GM19239 (cell line): Measurements from ENCODE around the gene CYP26B1.

Experiments
- DNase-seq: peaks from one replicate; pipeline ENCODE4 v3.0.0; 2011; ENCODE audit warnings: low spot score; ENCODE audit not compliant: insufficient read length
- FAIRE-seq: peaks from 2 replicates; lab custom pipeline; 2011; peaks lifted over from hg19 to GRCh38; lab: Jason Lieb, UNC

The CYP26B1 gene

DNA sequence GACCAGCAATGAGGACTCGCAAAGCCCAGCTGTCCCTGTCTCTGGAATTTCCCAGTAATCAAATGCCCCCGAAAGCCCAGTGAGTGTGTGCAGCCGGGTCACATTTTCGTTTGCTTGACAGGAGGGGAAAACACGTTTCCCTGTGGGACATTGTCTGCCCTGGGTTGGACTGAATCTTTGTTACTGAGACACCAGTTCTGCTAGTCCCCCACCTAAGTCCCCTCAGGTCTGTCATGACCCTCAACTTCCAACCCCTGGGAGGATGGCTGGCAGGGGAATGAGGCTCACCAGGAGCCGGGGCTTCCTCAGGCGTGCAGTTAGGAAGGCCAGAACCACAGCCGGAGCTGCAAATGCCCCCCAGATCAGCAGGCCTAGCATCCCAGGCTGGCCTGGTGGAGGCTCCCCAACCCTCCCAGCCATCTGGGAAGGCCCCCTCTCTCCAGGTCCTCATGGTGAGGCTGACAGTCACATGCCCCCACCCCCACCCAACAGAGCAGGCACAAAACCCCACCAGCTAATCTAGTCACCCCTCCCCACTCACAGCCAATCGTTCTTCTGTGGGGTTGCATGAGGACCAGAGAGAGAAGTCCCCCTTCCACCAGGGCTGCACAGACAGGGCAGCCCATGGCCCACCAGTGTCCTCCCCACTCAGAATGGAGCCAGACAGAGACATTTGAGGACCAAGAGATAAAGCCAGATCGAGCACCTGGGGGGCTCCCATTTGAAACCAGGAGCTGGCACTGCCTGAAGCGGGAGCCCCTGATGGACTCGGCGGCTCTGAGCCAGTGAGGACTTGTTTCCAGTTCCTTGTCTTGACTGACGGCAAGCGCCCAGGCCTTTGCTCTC is 33.6 kb downstream of the CYP26B1 start:
- FAIRE-seq = no peak

DNA sequence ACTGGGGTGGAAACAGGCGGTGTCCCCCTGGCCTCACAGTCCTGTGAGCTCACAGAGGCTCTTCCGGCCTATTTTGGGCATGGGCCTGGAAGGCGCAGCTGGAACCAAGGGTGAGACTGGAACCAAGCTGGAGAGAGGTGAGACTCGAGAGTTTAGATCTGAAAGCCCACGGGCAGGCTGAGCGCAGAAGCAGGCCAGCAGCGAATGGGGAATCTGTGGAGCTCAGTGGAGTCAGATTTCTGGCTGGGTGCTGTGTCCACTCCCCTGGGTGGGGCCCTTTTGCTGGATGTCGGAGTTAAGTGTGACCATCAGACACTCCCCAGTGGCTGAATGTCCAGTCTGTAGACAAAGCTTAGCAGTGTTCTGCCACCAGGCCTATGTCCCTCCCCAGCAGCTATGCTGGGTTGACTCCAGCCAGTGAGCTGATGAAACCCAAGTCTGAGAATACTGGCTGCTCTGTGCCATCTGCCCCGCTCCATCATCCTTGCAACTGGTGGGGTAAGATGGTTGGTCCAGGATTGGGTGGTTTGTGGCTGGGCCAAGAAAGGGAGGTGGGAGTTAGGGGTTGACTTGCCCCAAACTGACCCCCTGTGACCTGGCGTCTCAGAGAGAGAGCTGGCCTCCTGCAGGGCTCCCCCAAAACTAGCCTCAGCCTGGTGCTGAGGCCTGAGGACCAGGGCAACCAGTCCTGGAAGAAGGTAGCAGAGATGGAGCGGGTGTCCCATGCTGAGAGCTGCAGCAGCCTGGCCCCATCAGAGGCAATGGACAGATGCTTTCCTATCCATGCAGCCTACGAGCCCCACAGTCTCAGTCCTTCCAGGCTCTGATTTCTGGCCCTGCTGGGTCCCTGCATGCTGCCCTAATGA is 34.4 kb downstream of the CYP26B1 start:
- FAIRE-seq (no peak), DNase-seq (no peak)

More for the DNA sequence above, 33.6 kb downstream of the CYP26B1 start:
- no peak for DNase-seq

DNA sequence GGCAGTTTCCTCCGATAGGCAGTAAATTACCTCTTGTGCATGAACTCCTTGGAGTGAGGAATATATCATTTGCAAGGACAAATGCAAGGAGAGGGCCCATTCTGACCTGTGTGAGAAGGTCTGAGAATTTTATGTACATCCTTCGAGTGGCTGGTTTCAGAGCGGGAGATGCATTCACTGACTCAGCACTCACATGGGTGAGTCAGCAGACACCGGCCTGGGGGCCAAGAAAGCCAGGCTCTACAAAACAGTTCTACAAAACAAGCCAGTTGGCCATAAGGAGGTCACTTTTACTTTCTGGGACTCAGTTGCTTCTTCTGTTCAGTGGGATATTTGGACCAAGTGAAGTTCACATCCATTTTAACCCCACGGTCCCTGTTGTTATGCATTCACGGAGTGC is 35.3 kb downstream of the CYP26B1 start:
- FAIRE-seq = no peak
- no peak for DNase-seq

DNA sequence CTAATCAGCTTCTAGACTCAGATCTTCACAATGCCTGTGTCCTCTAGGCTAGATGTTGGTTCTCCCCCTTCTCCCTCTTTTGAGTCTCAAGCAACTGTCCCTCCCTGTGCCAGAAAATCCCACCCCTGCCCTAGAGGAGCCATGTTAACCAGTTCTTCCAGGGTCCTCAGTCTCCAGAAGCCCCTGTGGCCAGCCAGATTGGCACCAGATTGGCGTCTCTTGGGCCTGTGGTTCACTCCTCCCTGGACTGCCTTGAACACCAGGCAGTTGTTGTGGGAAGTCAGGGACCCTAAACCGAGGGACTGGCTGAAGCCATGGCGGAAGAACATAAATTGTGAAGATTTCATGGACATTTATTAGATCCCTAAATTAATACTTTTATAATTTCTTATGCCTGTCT is 36.6 kb downstream of the CYP26B1 start:
- no peak for FAIRE-seq
- no peak for DNase-seq

DNA sequence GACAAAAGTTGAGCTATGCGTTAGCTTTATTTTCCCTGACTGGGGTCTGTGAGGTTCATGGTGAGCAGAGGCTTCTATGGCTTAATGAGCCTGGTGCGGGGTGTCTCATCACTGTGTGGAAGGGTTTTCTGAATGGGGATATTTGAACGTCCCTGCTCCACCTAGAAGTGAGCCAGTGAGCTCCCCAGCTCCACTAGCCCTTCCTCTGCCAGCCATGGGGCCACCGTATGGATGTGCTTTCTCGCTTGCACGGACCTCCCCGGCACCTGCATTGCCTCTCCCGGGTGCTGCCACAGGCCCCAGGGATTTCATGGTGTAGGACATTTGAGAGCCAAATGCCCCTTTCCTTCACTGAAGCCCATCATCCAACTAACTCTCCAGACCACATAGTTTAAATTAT is 37.8 kb downstream of the CYP26B1 start:
- DNase-seq = no peak
- FAIRE-seq = no peak

DNA sequence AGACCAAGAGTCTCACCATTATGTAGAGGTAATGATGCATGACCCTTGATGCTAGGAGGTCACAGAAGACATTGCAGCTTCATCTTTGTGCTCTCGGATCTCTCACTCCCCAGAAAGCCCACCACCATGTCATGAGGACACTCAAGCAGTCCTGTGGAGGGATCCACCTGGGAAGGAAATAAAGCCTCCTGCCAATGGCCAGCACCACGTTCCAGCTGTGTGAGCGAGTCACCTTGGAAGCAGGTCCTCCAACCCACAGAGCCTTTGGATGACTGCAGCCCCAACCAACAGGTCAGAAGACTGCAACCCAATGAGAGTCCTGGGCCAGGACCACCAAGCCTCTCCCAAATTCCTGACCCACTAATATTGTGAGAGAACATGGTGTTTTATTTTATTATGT is 38.4 kb downstream of the CYP26B1 start:
- no peak for DNase-seq
- no peak for FAIRE-seq

DNA sequence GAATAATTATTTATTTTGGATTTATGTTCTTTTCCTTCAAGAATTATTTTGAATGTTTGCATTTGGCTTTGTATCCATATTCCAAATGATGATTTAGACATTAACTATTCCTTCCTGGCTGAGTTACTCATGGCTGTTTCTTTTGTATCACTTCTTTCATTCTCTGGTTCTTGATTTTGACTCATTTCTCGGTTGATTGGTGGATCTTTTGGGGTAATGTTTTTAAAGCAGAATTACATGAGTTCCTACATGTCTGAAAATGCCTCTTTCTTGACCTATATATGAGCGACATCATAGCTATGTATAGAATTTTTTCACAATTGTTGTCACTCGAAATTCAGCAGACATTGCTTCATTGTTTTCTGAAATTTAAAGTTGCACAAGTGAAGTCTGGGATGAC is 39.5 kb downstream of the CYP26B1 start:
- DNase-seq (no peak), FAIRE-seq (no peak)

DNA sequence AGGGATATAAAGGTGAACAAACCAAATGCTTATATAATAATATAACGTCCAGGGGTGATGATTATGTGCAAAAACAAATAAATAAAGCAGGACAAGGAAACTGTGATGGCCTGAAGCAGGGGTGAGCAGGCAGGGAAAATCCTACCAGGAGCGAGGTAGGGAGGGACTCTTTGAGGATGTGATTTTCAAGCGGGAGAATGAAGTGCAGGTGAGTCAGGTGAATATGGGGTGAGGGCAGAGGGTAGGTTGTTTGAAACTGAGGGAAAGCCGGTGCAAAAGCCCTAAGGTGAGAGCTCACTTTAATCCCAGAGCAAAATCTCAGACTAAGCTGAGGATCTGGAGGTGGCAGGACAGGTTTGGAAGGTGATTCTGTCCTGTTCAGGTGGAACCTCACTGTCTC is 40.7 kb downstream of the CYP26B1 start:
- FAIRE-seq (no peak), DNase-seq (no peak)

DNA sequence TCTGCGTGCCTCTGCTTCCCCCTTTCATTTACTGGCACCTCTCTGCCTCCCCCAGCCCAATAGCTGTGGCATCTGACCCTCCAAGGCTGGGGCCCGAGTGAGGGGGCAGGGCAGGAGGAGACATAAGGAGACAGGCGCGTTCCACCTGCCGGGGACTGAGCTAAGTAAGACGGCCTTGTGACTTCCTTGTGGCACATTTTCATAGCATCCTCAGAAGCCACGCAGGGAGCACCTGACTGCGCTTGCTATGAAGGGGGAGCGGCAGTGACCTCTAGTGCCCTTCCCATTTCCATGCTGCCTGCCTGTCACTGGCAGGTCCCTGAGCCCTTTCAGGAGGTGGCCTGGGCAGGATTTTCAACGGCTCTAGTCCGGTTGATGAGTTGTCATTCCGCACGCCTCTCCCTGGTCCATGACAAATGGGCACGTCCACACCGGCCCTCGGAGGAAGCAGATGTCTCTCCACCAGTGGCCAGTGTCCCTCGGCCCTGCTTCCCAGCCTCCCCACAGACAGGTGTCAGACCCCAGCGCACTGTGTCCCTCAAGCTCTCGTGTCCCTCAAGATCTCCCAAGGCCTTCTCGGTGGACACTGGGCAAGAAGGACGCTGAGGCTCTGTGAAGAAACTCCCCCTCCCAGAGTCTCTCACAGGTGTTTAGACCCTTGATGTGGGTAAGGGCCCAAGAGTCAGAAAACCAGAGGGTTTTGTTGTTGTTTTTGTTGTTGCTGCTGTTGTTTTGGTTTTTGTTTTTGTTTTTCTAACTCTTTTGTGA is 42.7 kb downstream of the CYP26B1 start:
- FAIRE-seq (no peak), DNase-seq (no peak)

DNA sequence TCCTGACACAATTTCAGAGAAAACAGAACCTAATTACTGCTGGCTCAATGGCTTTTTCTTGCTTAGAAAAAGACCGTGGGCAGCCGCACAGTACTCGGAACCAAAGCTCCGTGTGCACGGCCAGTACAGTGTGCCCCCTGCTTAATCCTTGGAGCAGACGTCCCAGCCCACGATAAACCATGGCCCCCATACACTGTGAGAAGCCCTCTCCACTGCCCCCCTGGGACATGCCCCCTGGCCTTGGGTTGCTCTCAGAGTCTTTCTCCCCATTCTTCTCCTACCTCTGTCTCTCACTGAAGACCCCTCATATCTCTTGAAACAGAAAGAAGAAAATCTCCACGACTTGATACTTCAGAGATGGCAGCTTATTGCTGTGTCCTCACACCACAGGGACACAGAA is 44.0 kb downstream of the CYP26B1 start:
- DNase-seq = no peak
- no peak for FAIRE-seq

DNA sequence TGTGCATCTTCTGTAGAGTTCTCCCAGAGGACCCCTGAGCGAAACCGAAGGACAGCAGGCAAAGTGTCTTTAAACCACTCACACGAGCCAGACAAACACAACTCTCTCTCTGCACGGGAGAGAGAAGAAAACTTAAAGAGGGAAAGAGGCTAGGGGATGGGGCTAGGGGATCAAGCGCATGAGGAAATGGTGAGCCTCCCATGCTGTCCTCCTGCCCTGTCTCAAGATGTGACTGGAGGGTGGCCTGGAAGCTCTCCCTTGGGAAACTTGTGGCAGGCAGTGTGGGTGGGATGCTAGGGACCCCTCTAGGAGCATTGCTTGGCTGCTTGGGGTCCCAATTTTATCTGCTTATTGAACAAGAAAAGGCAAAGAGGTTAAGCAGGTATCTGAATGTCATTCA is 44.5 kb downstream of the CYP26B1 start:
- DNase-seq = no peak
- FAIRE-seq = no peak

DNA sequence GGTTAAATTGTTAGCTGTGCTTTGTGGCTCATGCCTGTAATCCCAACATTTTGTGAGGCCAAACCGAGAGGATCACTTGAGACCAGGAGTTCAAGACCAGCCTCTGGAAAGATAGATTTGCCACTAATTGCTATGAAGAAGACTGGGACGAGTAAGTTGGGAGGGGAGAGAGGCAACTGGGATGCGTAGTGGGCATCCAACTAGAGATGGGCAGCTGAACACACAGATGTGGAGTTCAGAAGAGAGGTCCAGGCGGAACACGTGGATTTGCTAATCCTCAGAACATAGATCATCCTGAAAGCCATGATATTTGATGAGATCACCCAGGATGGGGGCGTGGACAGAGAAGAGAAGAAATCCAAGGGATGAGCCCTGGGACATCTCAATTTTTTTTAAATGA is 48.7 kb downstream of the CYP26B1 start:
- FAIRE-seq (no peak), DNase-seq (no peak)

DNA sequence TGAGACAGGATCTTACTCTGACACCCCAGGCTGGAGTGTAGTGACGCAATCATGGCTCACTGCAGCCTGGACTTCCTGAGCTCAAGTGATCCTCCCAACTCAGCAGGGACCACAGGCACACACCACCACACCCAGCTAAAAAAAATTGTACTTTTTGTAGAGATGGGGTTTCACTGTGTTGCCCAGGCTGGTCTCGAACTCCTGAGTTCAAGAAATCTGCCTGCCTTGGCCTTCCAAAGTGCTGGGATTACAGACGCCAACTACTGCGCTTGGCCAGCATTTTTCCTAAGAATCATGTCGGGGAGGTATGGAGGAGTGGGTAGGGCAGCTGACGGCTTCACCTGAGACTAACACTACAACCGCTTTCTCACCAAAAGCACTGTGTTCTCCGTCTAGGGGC is 50.4 kb downstream of the CYP26B1 start:
- no peak for DNase-seq

DNA sequence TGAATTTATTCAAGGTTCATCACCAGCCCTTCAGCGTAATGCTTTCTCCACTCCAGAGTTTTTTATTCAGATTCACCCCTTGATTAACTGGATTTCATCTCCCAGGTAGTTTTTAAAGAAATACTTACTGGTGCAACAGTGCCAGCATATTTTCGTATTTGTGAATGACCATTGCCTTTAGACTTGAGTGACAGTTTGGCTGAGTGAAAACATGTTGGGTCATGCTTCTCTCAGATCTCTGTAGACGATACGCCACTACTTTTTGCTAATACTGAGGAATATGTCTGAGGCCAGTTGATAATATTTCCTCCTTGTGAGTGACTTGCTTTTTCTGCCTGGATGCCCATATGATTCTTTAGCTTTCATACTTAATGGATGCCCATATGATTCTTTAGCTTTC is 51.5 kb downstream of the CYP26B1 start:
- FAIRE-seq (no peak), DNase-seq (no peak)

More for the DNA sequence above, 50.4 kb downstream of the CYP26B1 start:
- no peak for FAIRE-seq

DNA sequence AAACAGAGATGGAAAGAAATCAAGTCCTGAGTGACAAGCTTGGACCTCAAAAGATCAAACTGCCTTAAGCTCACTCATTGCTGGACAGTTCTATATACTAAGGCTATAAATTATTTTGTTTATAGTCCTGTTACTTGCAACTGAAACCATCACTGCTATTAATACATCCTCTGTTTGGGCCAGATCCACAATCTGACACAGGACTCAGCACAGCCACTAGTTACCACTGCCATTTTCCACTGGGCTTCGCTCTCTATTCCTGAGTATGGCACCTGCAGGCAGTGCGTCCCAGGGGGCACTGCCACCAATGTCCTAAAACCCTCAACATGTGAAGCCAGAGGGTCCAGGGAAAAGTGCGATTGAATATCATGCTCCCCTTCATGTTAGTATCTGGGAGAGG is 52.3 kb downstream of the CYP26B1 start:
- FAIRE-seq = no peak
- DNase-seq = no peak

DNA sequence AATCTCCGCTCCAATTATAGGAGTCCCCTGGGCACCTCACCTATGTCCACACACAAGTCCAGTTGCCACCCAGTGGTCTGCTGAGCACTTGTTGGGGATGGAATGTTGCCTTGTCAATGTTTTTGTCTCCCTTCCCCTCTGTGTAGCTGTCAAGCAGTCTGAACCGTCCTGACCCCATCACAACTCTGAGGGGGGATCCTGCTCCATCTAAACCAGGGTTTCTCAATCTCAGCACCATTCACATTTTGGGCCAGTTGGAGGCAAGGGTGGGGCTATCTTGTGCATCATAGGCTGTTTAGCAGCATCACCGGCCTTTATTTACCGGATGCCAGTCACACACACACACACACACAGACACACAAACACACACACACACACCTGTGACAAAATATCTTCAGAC is 53.0 kb downstream of the CYP26B1 start:
- no peak for FAIRE-seq

DNA sequence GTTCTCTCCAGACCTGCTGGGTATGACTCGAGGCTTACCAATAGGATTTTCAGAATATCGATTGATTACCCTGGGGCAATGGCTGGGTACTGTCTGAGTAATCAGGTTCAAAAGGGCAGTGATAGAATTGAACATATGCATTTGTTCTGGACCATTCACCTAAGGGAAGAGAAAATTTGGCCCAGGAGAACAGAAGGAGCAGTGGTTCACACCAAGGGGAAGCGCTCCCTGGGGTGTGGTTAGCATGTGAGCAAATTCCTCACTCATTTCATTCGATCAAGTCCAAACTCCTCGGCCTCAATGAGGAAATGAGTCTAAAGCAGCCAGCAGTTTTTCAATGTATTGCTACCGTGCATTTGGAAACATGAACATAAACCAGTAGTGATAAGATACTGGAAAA is 55.6 kb downstream of the CYP26B1 start:
- no peak for DNase-seq
- no peak for FAIRE-seq

More for the DNA sequence above, 53.0 kb downstream of the CYP26B1 start:
- DNase-seq = no peak

DNA sequence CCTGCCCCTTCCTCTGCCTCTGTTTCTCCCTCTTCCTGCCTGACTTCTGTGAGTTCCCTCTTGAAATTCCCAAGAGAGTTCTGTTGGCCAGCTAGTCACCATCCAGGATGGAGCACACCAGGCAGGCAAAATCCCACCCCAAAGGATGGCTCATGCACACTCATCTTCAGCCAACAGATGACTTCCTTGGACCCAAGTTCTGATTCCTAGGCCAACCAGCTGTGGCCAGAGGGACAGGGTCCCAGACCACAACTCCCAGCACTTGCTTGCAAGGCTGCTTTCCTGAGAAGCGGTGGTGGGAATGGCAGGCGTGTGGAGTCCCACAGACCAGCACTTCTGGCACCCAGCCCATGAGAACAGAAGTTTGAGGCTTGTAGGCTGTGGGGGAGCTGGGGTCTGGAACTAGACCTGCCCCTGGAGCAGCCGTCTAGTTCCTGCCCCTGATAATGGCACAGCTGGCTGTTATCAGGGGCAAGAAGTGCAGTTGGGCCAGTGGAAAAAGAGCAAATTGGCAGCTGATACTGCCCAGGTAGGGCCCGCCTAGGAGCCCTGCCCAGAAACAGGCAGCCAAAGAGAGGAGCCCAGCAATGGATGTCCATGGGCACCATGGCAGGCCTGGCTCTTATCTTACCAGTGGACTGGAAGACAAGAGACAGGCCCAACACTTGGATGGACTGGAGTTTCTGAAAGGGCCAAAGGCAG is 56.7 kb downstream of the CYP26B1 start:
- DNase-seq (no peak), FAIRE-seq (no peak)

DNA sequence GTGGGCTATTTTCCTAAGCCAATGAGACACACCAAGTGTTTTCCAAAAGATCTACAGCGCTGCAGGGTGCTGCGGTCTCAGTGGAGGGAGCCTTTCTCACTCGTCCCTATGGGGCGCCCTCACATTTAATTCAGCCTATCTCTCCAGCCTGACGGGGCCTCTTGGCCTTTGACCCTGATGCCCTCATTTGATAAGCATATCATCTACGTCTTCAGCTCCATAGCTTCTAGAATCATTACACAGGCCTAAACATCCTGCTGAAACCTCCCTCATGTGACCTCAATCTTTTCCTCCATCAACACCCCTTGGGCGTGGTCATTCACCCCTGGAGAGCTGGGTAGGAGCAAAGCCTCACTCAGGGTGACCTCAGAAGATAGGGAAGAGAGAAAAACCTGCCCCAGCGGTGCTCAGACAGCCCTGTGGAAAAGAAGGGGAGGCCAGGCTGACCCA is 57.4 kb downstream of the CYP26B1 start:
- FAIRE-seq = no peak

DNA sequence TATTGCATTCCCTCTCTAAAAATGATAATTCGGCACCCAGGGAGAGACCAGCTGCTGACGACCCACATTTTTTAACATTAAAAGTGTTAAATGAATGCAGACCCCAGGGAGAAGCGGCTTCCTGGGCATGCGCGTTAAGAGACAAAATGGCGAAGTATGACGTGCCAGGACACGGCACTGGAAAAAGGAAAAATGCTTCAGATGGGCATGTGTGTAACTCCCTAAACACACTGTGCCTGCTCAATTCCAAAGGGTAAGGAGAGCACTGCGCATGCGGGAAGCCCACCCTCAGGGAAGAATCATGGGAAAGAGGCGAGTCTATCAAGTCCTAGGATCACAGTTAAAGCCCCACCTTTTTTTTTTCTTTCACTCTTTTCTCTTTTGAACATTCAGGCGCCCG is 58.1 kb downstream of the CYP26B1 start:
- no peak for DNase-seq

More for the DNA sequence above, 57.4 kb downstream of the CYP26B1 start:
- DNase-seq = no peak

More for the DNA sequence above, 58.1 kb downstream of the CYP26B1 start:
- no peak for FAIRE-seq
